GM12878 (cell line): ENCODE measurements around the gene HM13.

Source experiments
- MYC ChIP-seq: IDR thresholded peaks from 2 replicates; pipeline ENCODE4 v1.6.1; 2011; ENCODE audit warnings: mild to moderate bottlenecking, low read length, moderate library complexity, inconsistent platforms; ENCODE audit not compliant: insufficient read depth, insufficient replicate concordance, insufficient read length, severe bottlenecking
- POLR2A ChIP-seq: IDR thresholded peaks from 2 replicates; pipeline ENCODE4 v1.6.1; 2011; ENCODE audit warnings: low read depth, mild to moderate bottlenecking, low read length
- YBX1 ChIP-seq: fragments of 450-650 bp; IDR thresholded peaks from 2 replicates; pipeline ENCODE4 v1.6.1; 2016; ENCODE audit warnings: antibody characterized with exemption
- TF ChIP-seq, protein P1 (sequence below), 3 experiments: IDR thresholded peaks in 2 of 3; conservative IDR thresholded peaks in 1 of 3; 2 replicates each; pipeline ENCODE4 v1.5.1; 2011; ENCODE audit warnings: low read depth in 3 of 3, low read length in 3 of 3, mild to moderate bottlenecking in 3 of 3, control low read depth in 2 of 3, moderate library complexity in 2 of 3, inconsistent platforms in 1 of 3, mixed read lengths in 1 of 3; ENCODE audit not compliant: control insufficient read depth in 2 of 3, insufficient read depth in 1 of 3; ENCODE audit errors: extremely low read depth in 1 of 3

DNA sequence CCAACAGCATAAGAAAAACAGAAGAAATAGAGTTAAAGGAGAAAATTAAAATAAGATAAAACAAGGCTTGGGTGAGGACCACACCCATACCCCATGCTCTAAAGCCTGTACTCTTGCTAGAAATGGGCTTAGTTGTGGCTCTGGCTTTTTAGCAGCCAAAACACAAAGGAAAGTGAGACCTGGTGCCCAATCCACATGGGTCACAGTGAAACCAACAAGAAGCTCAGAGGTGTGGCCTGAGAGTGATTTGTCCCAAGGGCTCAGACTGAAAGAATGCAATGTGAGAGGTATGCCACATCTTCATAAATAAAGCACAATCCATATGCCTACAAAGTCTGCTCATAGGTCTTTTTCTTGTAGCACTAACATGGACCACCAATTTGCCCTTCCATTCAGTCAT lies 21.1 kb downstream of the HM13 start:
- no peak for TF ChIP-seq POLR2A
- TF ChIP-seq, protein P1, sequence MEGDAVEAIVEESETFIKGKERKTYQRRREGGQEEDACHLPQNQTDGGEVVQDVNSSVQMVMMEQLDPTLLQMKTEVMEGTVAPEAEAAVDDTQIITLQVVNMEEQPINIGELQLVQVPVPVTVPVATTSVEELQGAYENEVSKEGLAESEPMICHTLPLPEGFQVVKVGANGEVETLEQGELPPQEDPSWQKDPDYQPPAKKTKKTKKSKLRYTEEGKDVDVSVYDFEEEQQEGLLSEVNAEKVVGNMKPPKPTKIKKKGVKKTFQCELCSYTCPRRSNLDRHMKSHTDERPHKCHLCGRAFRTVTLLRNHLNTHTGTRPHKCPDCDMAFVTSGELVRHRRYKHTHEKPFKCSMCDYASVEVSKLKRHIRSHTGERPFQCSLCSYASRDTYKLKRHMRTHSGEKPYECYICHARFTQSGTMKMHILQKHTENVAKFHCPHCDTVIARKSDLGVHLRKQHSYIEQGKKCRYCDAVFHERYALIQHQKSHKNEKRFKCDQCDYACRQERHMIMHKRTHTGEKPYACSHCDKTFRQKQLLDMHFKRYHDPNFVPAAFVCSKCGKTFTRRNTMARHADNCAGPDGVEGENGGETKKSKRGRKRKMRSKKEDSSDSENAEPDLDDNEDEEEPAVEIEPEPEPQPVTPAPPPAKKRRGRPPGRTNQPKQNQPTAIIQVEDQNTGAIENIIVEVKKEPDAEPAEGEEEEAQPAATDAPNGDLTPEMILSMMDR (IDR thresholded peaks at IDR 0.05 in 2 of 3, conservative IDR thresholded peaks at IDR 0.05 in 1 of 3; ENCODE audit: control insufficient read depth in 2 of 3, extremely low read depth in 1 of 3, insufficient read depth in 1 of 3, low read depth in 3 of 3, low read length in 3 of 3): no peak
- no peak for TF ChIP-seq YBX1
- TF ChIP-seq MYC: no peak
